Esophagus mucosa (tissue), 1 donor: ENCODE measurements around the gene GNAQ. TPM values are rescaled to one million over a fixed set of nuclear protein-coding genes. Genes with fewer than 3 reads are reported as not detected.

Experiments
- ATAC-seq: fragments of 200-7000 bp; cut with Tn5 transposase; one replicate; pipeline ENCODE4 v1.9.1; 2020
- total RNA-seq: library from RNA; stranded (reverse); gene quantifications from one replicate; pipeline ENCODE4 v1.2.4, GENCODE V29; 2023
- donor health status: DM: yes; HTN: yes; CAD: no.

GNAQ gene
- total RNA-seq, 1 donor from 2014 or later, result 28.8 TPM

DNA sequence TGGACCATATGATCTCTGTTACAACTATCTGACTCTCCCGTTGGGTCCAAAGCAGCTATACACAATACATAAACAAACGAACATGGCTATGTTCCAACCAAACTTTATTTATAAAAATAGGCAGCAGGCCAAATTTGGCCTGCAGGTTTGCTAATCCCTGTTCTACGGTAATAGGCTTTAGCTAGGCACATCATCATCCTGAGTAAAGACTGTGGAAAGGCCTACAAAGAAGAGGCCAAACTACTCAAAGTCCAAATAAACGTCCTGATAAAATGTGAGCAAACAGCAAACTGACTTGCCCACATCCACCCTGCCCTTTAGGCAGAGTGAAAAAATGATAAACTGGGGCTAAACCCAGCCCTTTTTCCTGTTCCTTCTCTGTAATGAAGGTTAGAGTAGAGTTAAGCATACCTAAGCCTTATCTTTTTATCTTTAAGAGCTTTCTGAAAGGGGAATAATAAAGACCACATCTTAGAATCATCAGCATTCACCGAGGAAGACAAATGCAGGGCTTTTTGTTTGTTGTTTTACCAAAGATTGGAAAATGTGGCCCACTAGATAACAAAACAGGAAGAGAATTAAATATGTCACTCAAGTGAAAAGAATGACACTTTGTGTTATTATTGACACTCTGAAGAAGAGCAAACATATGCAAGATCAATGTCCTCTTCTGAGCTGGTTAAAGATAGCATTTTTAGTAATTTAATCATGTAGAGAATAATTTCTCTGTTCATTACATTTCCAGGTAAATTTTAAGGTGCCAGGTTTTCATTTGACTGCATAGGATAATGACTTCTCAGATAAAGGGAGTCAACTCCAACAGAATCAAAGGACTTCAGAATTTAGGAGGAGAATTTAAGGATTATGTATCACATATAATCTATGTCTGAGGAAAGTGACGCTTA is 223.5 kb downstream of the GNAQ start:
- ATAC-seq, result no peak

DNA sequence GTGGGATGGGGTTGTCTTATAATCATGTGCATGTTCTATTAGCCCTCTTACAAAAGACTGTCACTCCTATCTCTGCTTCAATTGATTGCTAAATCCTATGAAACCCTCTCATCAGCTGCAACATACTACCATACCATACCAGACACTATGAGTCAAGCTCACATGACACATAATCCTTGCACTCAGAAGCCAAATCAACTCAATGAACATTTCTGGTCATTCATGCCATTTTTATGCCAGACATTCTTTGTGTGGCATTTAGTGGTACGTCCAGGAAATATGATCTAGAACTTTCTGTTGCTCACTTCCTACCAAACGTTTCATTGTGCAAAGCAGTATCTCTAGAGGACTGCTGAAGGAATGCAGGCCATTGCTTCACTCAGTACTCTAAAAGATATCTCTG is 224.3 kb downstream of the GNAQ start:
- peak; percentile 62 for ATAC-seq

DNA sequence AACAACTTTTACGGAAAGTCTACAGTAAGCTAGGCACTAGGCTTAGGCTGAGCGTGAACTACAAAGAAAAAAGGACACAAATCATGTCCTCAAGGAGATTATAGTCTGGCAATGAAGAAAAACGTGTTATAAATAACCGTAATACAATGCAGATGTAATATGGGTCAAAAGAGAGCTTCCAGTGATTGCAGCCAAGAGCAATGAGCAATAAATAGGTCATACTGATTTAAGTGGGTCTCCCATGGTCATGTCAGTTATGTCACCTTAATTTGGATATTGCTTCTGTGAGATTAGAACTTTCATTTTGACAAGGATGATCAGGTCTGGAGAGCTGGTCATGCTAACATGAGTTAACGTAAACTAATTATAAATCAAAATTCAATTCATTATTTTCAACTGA is 224.9 kb downstream of the GNAQ start:
- no peak for ATAC-seq

DNA sequence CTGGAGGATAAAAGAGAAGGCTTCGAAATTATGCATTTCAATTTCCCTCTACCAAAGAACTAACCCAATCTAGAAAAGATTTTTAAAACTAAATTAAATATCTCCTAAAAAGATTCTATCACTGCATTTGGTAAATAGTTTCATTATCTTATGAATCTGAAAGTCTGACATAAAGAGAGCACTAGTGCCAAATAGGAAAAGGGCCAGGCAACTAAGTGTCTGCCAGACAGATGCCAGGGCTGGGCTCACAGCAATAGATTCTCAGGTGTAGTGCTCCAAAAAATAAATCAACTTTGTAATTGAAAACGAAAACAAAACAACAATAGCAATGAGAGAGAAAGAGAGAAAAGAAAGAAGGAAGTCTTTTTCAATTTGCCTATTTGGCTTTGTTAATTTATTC is 225.8 kb downstream of the GNAQ start:
- no peak for ATAC-seq

DNA sequence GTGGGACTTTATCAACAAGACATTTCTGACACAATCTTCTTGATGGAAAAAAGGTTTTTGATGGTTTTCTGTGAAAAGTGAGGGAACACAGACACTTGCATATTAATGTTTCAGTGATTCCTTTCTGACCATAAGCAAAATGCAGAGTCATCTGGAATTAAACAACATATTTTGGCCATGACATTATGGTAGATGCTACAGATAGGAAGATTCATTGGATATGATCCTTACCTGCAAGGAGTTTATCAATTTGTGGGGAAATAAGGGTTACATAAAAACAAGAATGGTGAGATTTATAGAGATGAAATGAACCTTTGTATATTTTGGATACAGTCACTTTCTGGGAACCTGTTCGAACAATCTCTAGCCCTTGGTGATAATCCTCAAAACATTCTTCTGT is 228.2 kb downstream of the GNAQ start:
- ATAC-seq, result no peak

DNA sequence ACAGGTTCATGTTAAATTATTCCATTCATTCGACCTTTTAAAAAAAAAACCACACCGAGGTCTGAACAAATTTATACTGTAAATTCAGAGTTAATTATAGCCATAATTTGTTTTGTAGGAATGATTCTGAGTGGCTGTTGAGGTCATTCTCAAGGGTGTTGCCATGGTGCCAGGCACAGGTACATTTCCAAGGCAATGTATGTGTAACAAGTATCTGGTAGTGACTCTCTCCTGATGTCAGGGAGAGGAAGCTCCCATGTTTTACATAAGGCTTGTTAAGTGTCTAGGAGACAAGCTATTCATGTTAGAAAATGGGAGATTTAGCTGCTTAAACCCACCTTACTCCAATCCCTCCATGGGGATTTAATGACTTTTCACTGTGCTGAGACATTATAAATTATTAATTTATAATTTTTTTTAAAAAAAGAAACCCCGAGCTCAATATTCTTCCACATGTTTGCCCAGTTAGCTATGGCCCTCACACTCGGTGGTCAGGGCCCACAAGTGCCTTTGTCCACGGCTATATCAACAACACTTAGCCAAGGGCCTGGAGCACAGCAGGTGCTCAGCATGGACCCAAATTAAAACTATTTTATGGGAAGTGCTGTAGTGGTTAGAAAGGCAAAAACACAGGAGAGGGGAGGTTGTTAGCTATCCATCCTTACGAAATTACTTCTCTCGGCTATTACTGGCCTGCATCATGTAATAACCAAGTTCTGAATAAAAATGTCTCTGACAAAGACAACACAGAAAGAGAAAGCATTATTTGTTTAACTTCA is 228.9 kb downstream of the GNAQ start:
- no peak for ATAC-seq

DNA sequence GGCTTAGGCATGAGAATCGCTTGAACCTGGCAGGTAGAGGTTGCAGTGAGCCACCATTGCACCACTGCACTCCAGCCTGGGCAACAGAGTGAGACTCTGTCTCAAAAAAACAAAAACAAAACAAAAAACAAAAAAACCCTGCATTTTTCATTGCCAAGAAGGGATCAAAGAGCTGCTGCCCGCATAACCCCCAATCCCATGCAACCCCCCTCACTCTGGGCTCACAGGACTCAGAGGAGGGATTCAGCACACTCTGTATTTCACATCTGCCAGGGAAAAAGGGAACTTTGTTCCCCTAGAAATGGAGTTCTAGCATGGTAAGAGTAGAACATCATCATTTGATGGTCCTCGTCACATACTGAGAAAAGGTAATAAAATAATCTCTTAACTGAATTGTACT is 229.5 kb downstream of the GNAQ start:
- ATAC-seq, result no peak

DNA sequence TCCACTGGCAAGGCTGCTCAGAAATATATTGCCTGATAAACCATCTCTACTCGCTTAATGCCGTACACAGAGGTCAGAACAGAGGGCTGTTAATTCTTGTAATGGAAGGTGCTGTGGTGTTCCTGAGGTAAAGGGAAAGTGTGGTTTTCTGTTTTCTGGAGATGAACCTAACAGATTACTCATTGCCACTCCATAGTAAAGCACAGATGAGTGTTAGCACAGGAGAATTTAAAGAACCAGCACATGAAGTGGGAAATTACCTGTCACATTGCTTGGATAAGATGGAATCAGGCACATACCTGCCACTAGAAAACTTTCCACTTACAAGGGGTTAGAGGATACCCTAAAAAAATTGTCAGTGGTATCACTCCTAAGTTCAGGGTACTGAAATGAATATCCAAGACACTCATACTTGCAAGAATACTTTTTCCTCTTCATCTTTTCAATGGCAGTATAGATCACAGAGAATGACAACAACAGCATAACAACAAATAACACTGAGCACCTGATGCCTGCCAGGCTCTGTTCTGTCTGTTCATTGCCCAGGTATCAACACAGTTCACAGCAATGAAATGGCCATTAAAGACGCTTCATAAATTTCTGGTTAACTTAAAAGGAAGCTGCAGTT is 230.6 kb downstream of the GNAQ start:
- no peak for ATAC-seq

DNA sequence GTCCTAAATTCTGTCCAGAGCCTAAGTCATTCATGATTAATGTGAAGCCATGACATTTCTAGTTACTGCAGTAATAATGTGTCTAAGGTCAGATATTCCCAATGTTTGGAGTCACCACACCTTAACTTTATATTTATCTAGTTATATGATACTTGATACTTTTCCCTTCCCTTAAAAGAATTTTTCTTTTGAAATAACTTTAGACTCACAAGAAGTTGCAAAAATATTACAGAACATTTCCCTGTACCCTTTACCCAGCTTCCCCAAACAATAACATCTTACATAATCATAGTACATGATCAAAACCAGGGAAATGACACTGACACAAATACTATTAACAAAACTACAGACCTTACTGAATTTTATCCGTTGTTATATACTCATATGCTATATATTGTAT is 233.5 kb downstream of the GNAQ start:
- ATAC-seq, result no peak

DNA sequence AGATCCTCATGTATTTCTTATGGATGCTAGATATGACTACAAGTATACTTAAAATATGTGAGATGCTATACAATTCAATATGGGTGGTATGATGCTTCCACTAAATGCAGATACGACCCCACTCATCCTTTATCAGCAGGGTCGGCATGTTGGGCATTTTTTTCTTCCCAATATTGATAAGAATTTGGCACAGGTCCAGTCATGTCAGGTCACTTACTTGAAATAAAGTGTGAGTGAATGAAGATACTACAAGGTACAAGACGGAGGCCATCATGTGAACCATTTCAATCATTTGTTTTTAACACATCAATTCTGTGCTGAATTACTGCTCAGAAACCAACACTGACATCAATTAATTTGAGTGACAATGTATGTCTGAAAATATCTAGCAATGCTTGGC is 236.6 kb downstream of the GNAQ start:
- no peak for ATAC-seq

DNA sequence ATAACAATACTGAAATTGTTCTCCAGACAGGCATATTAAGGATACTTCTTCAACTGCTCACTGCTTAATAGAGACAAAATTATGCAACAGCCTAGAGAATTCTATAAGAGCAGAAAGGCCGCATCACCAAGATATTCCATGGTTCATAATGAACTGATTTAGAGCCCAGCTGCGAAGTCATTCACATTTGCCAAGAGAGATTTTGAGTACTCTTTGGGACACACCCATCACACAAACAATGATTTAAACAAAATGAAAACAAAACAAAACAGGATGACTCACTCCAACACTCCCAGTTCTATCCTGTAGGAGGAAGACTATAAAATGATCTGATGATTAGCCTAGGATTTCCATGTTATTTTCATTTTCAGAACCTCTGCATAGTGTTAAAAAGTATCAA is 237.8 kb downstream of the GNAQ start:
- ATAC-seq, result peak; percentile 95

DNA sequence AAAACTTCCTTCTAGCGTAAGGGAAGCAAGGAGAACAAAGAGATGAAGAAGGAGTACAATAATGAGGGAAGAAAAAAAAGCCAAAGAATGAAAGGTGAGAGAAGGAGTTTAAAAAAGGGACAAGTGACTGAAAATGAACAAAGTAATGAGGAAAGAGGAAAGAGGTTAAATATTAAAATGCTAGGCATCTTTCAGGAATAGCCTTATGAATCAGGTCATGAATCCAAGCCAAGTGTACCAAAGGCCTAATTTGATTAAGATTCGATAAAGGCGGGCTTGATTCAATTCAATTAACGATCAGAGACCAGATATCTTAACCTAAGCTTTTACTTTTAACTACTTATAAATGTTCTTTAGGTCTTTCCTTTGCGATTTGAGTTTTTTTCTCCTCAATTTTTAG is 241.7 kb downstream of the GNAQ start:
- no peak for ATAC-seq

DNA sequence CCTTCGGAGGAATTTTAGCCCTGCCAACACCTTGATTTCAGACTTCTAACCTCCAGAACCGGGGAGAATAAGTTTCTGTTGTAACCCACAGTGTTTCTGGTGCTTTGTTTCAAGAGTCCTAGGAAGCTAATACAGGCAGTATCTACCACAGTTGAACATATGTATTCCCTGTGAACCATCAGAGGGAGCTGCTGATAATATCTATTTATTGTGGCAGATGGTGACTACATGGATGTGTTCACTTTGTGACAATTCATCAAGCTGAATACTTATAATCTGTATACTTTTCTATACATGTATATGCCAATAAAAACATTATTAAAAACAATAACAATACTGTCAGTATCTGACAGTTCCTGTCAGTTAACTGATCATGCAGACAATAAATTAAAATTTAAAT is 246.3 kb downstream of the GNAQ start:
- no peak for ATAC-seq

DNA sequence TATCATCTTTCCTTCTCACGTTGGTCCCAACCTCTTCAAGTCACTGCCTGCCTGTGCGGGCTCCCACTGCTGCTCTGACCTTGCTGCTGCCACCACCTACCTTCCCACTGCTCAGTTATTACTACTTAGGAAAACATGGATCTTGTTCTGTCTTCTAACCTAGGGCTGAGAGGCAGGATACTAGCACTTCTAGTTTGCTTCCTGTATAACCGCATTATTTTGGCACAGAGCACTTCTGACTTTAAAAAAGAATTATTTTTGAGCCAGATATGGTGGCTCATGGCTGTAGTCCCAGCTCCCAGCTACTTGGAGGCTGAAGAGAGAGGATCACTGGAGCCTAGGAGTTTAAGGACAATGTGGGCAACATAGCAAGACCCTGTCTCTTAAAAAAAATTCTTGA is 248.1 kb downstream of the GNAQ start:
- ATAC-seq, result no peak

DNA sequence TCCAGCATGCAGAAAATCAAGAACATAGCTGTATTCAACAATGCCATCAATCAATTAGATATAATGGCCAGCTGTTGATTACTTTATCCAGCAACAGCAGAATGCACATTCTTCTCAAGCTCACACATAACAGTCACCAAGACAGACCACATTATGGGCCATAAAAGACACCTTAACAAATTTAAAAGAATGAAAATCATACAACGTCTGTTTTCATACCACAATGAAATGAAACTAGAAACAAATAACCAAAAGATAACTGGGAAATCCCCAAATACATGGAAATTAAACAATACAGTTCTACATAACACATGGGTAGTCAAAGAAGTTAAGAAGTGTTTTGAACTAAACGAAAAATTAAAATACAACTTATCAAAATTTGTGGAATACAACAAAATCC is 252.6 kb downstream of the GNAQ start:
- ATAC-seq, result no peak

DNA sequence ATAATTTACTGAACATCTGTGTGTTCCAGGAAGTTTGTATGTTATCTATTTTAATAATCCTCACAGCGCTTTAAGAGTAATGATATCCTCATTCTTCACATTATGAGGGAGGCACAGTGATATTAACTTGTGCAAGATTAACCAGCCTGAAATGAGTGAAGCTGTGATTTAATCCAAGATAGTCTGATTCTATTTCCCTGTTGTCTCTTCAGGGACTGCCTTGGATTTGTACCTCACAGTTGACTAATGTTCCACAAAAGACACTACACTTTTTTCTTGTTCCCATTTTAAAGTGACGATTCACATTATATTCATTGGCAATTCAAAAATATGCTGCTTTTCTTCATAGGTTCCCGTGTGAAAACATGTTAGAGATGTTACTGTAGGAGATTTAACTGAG is 258.2 kb downstream of the GNAQ start:
- no peak for ATAC-seq

DNA sequence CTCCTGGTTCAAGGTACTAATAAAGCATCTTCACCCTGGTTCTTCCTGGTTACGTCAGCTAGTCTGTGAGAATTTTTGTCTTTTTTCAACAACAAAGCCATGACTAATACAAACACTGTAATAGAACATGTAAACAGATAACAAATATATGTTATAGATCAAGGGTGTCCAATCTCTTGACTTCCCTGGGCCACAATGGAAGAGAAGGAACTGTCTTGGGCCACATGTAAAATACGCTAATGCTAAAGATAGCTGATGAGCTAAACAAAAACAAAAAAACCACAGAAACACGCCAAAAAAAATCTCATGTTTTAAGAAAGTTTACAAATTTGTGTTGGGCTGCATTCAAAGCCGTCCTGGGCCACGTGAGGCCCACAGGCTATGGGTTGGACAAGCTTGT is 259.0 kb downstream of the GNAQ start:
- no peak for ATAC-seq

DNA sequence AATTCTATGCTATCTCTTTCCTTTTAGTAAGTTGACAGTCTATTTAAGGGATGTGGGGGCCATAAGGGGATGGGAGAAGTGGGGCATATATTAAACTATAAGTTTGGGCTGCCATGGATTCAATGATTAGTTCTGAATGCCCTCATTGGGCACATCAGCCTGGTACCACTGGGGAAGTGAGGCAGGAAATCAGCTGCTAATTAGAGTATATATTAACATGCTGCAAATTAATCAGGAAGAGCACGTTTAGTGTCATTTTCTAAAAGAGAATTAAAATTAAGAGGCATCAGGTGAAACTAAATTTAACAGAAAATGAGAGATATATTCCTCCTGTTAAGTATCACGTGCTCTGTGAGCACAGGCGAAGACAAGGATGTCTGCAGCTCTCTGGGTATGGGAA is 260.4 kb downstream of the GNAQ start:
- ATAC-seq, result no peak

DNA sequence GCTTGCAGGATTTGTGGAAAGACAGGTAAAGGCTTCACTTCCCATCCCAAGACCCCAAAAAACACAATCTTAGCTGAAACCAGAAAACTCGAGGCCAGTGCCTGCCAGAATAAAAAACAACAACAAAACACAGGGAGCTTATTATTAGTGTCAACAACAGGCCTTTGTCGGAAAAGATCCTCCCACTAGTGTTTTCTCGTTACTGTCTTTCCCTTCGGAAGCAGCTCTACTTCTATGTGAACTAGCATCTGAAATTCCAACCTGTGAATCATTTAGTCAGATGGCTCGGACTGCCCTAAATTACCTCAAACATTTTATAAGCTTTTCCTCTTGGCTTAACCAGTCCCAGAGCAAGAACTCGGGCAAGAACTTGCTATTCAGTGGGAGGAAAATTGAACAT is 261.3 kb downstream of the GNAQ start:
- ATAC-seq, result no peak

DNA sequence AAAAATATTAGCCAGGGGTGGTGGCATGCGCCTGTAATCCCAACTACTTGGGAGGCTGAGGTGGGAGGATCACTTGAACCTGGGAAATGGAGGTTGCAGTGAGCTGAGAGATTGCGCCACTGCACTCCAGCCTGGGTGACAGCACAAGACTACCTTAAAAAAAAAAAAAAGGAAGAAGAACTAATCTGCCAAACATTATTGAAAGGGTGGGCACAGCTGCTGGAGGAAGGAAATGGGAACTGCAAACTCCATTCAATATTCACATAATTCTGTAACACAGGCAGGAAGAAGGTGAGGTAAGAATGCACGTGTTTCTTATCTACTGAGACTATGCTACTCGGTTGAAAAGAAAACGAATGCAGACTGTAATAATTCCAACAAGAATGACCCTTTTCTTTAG is 262.4 kb downstream of the GNAQ start:
- no peak for ATAC-seq

DNA sequence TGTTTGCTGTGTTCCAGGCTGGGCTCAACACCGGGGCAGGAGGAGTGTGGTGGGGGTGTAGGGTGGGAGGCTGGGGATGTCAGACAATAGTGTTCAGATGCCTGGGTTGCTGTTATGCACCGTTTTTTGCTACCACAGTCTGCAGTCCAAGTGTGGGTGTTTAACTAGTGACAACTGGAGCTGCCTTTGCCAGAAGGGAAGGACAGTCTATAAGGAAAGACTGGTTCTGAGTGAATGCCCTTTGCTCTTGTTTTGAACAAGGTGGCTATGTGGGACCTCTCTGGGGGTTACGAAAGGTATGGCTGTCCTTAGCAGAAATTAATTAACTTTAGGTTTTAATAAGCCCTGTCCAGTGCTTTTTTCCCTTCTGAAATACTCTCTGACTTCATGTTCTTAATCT is 265.0 kb downstream of the GNAQ start:
- ATAC-seq, result no peak

DNA sequence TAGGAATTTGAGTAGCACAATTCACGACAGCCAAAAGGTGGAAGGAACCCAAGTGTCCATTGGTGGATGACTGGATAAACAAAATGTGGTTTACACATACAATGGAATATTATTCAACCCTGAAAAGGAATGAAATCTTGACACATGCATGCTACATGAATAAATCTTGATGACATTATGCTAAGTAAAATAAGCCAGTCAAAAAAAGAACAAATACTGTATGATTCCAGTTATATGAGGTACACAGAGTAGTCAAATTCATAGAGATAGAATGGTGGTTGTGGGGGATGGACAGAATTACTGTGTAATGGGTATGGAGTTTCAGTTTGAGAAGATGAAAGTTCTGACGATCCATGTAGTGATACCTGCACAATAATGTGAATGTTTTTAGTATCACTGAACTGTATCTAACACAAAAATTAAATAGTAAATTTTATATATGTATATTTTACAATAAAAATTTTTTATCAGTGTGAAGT is 265.8 kb downstream of the GNAQ start:
- no peak for ATAC-seq
